GM23338 (cell line): Measurements from ENCODE around the gene LCOR.

Experiments
- CREB1 ChIP-seq: fragments of 250-450 bp; sonication (Bioruptor Pico); IDR thresholded peaks from 2 replicates; pipeline ENCODE4 v1.5.0; 2020; ENCODE audit warnings: low read depth, mild to moderate bottlenecking, moderate library complexity
- EZH2 ChIP-seq: fragments of 200-600 bp; sonication (generic); IDR thresholded peaks from one replicate; pipeline ENCODE4 v1.8.0; 2017; ENCODE audit warnings: antibody characterized with exemption, mild to moderate bottlenecking, low read depth; ENCODE audit not compliant: unreplicated experiment
- EZH2phosphoT487 ChIP-seq: fragments of 200-600 bp; sonication (generic); IDR thresholded peaks from one replicate; pipeline ENCODE4 v1.8.1; 2018; ENCODE audit warnings: antibody characterized with exemption; ENCODE audit not compliant: unreplicated experiment
- JUNB ChIP-seq: IDR thresholded peaks from one replicate; pipeline ENCODE4 v1.6.1; 2016; ENCODE audit warnings: antibody characterized with exemption; ENCODE audit not compliant: unreplicated experiment
- NANOG ChIP-seq: IDR thresholded peaks from 2 replicates; pipeline ENCODE4 v1.6.1; 2016; ENCODE audit warnings: antibody characterized with exemption, borderline replicate concordance
- POLR2AphosphoS5 ChIP-seq: IDR thresholded peaks from 2 replicates; pipeline ENCODE4 v1.6.1; 2016; ENCODE audit warnings: antibody characterized with exemption, low read depth
- STAT1 ChIP-seq: IDR thresholded peaks from one replicate; pipeline ENCODE4 v1.6.1; 2016; ENCODE audit warnings: antibody characterized with exemption; ENCODE audit not compliant: unreplicated experiment
- ZNF114 ChIP-seq: fragments of 250-450 bp; sonication (Bioruptor Pico); IDR thresholded peaks from 2 replicates; pipeline ENCODE4 v1.5.0; 2020; ENCODE audit warnings: mild to moderate bottlenecking, moderate library complexity
- ZNF331 ChIP-seq: fragments of 250-450 bp; sonication (Bioruptor Pico); IDR thresholded peaks from 2 replicates; pipeline ENCODE4 v1.5.0; 2020; ENCODE audit warnings: low read depth, mild to moderate bottlenecking, moderate library complexity
- TF ChIP-seq, protein P1 (sequence below): IDR thresholded peaks from one replicate; pipeline ENCODE4 v1.6.1; 2018; ENCODE audit warnings: antibody characterized with exemption; ENCODE audit not compliant: unreplicated experiment
- TF ChIP-seq, protein P2 (sequence below), 2 experiments: fragments of 200-600 bp in 1 of 2; sonication (generic) in 1 of 2; conservative IDR thresholded peaks; 2 replicates each; pipeline versions ENCODE4 v1.5.1 to v1.6.1; 2016 to 2017; ENCODE audit warnings: antibody characterized with exemption in 2 of 2, low read depth in 2 of 2, mild to moderate bottlenecking in 2 of 2, moderate library complexity in 1 of 2
- TF ChIP-seq, protein P3 (sequence below): IDR thresholded peaks from 2 replicates; pipeline ENCODE4 v1.6.1; 2016; ENCODE audit warnings: antibody characterized with exemption
- TF ChIP-seq, protein P4 (sequence below): fragments of 250-450 bp; sonication (Bioruptor Pico); IDR thresholded peaks from 2 replicates; pipeline ENCODE4 v1.5.0; 2020; ENCODE audit warnings: mild to moderate bottlenecking, moderate library complexity

DNA sequence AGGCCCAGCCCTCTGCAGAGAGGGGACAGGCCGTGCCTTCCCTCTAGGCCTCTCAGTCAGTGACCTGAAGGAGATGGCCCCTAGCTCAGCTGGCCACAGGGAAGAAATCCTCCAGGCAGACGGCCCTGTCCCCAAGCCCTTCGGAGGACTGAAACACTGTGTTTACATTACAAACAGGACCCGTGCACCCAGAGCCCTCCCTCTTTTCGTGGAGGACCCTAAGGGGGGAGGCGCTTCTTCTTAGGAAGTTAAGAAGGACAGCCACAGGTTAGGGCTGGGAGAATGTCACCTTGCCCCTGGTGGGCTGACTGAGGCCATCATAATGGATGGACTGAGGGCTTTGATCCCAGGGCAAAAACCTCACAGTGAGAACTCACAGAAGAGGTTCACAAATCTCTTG lies 198.8 kb downstream of the LCOR start:
- TF ChIP-seq, protein P1, sequence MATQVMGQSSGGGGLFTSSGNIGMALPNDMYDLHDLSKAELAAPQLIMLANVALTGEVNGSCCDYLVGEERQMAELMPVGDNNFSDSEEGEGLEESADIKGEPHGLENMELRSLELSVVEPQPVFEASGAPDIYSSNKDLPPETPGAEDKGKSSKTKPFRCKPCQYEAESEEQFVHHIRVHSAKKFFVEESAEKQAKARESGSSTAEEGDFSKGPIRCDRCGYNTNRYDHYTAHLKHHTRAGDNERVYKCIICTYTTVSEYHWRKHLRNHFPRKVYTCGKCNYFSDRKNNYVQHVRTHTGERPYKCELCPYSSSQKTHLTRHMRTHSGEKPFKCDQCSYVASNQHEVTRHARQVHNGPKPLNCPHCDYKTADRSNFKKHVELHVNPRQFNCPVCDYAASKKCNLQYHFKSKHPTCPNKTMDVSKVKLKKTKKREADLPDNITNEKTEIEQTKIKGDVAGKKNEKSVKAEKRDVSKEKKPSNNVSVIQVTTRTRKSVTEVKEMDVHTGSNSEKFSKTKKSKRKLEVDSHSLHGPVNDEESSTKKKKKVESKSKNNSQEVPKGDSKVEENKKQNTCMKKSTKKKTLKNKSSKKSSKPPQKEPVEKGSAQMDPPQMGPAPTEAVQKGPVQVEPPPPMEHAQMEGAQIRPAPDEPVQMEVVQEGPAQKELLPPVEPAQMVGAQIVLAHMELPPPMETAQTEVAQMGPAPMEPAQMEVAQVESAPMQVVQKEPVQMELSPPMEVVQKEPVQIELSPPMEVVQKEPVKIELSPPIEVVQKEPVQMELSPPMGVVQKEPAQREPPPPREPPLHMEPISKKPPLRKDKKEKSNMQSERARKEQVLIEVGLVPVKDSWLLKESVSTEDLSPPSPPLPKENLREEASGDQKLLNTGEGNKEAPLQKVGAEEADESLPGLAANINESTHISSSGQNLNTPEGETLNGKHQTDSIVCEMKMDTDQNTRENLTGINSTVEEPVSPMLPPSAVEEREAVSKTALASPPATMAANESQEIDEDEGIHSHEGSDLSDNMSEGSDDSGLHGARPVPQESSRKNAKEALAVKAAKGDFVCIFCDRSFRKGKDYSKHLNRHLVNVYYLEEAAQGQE: no peak
- TF ChIP-seq, protein P2, sequence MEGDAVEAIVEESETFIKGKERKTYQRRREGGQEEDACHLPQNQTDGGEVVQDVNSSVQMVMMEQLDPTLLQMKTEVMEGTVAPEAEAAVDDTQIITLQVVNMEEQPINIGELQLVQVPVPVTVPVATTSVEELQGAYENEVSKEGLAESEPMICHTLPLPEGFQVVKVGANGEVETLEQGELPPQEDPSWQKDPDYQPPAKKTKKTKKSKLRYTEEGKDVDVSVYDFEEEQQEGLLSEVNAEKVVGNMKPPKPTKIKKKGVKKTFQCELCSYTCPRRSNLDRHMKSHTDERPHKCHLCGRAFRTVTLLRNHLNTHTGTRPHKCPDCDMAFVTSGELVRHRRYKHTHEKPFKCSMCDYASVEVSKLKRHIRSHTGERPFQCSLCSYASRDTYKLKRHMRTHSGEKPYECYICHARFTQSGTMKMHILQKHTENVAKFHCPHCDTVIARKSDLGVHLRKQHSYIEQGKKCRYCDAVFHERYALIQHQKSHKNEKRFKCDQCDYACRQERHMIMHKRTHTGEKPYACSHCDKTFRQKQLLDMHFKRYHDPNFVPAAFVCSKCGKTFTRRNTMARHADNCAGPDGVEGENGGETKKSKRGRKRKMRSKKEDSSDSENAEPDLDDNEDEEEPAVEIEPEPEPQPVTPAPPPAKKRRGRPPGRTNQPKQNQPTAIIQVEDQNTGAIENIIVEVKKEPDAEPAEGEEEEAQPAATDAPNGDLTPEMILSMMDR (conservative IDR thresholded peaks at IDR 0.05; ENCODE audit: low read depth in 2 of 2): no peak
- no peak for TF ChIP-seq CREB1 (CRISPR knock-in tag)
- no peak for TF ChIP-seq EZH2phosphoT487
- TF ChIP-seq POLR2AphosphoS5: no peak
- TF ChIP-seq NANOG: no peak
- TF ChIP-seq STAT1: no peak
- no peak for TF ChIP-seq JUNB
- no peak for TF ChIP-seq EZH2
- TF ChIP-seq, protein P3, sequence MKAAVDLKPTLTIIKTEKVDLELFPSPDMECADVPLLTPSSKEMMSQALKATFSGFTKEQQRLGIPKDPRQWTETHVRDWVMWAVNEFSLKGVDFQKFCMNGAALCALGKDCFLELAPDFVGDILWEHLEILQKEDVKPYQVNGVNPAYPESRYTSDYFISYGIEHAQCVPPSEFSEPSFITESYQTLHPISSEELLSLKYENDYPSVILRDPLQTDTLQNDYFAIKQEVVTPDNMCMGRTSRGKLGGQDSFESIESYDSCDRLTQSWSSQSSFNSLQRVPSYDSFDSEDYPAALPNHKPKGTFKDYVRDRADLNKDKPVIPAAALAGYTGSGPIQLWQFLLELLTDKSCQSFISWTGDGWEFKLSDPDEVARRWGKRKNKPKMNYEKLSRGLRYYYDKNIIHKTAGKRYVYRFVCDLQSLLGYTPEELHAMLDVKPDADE: no peak
- TF ChIP-seq, protein P4, sequence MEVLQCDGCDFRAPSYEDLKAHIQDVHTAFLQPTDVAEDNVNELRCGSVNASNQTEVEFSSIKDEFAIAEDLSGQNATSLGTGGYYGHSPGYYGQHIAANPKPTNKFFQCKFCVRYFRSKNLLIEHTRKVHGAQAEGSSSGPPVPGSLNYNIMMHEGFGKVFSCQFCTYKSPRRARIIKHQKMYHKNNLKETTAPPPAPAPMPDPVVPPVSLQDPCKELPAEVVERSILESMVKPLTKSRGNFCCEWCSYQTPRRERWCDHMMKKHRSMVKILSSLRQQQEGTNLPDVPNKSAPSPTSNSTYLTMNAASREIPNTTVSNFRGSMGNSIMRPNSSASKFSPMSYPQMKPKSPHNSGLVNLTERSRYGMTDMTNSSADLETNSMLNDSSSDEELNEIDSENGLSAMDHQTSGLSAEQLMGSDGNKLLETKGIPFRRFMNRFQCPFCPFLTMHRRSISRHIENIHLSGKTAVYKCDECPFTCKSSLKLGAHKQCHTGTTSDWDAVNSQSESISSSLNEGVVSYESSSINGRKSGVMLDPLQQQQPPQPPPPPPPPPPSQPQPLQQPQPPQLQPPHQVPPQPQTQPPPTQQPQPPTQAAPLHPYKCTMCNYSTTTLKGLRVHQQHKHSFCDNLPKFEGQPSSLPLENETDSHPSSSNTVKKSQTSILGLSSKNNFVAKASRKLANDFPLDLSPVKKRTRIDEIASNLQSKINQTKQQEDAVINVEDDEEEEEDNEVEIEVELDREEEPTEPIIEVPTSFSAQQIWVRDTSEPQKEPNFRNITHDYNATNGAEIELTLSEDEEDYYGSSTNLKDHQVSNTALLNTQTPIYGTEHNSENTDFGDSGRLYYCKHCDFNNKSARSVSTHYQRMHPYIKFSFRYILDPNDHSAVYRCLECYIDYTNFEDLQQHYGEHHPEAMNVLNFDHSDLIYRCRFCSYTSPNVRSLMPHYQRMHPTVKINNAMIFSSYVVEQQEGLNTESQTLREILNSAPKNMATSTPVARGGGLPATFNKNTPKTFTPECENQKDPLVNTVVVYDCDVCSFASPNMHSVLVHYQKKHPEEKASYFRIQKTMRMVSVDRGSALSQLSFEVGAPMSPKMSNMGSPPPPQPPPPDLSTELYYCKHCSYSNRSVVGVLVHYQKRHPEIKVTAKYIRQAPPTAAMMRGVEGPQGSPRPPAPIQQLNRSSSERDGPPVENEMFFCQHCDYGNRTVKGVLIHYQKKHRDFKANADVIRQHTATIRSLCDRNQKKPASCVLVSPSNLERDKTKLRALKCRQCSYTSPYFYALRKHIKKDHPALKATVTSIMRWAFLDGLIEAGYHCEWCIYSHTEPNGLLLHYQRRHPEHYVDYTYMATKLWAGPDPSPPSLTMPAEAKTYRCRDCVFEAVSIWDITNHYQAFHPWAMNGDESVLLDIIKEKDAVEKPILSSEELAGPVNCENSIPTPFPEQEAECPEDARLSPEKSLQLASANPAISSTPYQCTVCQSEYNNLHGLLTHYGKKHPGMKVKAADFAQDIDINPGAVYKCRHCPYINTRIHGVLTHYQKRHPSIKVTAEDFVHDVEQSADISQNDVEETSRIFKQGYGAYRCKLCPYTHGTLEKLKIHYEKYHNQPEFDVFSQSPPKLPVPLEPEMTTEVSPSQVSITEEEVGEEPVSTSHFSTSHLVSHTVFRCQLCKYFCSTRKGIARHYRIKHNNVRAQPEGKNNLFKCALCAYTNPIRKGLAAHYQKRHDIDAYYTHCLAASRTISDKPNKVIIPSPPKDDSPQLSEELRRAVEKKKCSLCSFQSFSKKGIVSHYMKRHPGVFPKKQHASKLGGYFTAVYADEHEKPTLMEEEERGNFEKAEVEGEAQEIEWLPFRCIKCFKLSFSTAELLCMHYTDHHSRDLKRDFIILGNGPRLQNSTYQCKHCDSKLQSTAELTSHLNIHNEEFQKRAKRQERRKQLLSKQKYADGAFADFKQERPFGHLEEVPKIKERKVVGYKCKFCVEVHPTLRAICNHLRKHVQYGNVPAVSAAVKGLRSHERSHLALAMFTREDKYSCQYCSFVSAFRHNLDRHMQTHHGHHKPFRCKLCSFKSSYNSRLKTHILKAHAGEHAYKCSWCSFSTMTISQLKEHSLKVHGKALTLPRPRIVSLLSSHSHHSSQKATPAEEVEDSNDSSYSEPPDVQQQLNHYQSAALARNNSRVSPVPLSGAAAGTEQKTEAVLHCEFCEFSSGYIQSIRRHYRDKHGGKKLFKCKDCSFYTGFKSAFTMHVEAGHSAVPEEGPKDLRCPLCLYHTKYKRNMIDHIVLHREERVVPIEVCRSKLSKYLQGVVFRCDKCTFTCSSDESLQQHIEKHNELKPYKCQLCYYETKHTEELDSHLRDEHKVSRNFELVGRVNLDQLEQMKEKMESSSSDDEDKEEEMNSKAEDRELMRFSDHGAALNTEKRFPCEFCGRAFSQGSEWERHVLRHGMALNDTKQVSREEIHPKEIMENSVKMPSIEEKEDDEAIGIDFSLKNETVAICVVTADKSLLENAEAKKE (CRISPR knock-in tag): no peak
- TF ChIP-seq ZNF114 (CRISPR knock-in tag): no peak
- TF ChIP-seq ZNF331 (CRISPR knock-in tag): no peak
